Forelimb muscle (tissue), 1 donor: ENCODE data around the gene GSTM1. TPM values are rescaled to one million over a fixed set of nuclear protein-coding genes. Genes with fewer than 3 reads are reported as not detected.
"Not testable (repeated sequence)": the region's sequence is repeated elsewhere in the genome, so short reads cannot be mapped to it uniquely, and the experiment has no call there.

Experiments used
- DNase-seq: peaks from one replicate; pipeline ENCODE4 v3.0.0-alpha.2; 2013; ENCODE audit warnings: low read depth
- polyA plus RNA-seq: library from polyadenylated mRNA; unstranded; fragments of 120-200 nt; gene quantifications from one replicate; pipeline ENCODE4 v1.2.1, GENCODE V29; 2013; ENCODE audit not compliant: insufficient read length

GSTM1 gene
- polyA plus RNA-seq, 1 donor = 79.2 TPM

DNA sequence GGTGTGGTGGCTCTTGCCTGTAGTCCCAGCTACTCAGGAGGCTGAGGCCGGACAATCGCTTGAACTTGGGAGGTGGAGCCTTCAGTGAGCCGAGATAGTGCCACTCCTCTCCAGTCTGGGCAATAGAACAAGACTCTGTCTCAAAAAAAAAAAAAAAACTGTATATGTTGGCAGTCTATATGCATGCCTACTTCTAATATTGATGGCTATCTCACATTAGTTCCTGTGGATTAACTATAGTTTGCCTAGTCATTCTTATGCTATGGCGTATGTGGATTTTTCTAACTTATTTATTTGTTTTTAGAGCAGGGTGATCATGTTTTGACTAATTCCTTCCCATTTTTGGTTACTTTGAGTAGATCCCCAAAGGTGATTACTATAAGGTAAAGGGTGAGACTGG lies 9.4 kb downstream of the GSTM1 start:
- DNase-seq = no peak

DNA sequence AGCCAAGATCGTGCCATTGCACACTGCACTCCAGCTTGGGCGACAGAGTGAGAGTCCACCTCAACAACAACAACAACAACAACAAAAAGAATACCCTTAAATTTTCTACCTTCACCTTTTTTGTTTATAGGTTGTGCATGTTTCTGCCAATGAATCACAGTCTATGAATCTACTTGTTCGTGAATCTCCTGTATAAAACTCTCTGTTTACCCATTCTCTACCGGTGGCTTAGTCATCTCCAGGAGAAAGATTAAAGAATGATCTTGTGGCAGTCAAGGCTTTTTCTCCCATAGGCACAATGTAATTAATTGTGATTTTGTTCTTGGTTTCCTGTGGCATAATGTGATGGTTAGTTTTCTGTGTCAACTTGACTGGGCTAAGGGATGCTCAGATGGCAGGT lies 10.2 kb downstream of the GSTM1 start:
- DNase-seq = not testable (repeated sequence)

DNA sequence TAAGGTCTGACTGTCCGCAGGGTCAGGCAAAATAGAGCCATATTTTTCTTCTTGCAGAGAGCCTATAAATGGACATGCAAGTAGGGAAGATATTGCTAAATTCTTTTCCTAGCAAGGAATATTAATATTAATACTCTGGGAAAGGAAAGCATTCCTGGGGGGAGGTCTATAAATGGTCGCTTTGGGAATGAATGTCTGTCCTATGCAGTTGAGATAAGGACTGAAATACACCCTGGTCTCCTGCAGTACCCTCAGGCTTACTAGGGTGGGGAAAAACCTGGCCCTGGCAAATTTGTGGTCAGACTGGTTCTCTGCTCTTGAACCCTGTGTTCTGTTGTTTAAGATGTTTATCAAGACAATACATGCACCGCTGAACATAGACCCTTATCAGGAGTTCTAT lies 15.3 kb downstream of the GSTM1 start:
- DNase-seq = not testable (repeated sequence)

DNA sequence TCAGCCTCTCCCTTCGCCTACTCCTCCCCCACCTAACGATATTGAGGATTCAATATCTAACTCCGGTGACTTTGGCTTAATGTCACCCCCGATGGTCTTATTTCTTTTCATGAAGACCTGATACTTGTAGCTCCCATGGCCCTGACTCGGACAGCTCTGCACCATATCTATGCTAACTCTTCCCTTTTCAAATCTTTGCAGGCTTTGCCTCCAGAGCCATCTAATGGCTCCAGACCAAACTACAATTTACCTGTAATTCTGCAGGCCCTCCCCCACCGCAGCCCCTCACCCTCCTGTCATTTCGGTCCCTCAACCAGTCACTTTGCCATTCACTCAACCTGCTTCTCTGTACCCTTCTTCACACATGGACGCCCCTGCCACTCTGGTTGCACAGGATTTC lies 16.6 kb downstream of the GSTM1 start:
- DNase-seq = no peak

DNA sequence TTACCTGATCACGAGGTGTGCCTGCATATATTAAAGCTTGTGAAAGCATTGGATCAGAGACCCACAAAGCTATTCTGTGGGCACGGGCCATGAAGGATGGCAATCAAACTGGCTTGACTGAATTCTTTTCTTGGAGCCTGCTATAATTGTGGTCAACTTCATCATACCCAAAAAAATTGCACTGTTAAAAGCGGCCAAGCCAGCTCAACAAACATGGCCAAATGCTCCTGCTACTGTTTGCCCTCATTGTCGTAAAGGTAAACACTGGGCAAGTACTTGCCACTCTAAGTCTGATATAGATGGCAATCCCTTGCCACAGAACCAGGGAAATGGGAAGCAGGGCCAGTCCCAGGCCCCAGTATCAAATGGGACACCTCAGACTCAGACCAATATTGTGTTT lies 17.8 kb downstream of the GSTM1 start:
- no peak for DNase-seq

DNA sequence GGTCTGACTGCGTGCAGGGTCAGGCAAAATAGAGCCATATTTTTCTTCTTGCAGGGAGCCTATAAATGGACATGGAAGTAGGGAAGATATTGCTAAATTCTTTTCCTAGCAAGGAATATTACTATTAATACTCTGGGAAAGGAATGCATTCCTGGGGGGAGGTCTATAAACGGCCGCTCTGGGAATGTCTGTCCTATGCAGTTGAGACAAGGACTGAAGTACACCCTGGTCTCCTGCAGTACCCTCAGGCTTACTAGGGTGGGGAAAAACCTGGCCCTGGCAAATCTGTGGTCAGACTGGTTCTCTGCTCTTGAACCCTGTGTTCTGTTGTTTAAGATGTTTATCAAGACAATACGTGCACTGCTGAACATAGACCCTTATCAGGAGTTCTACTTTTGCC lies 21.3 kb downstream of the GSTM1 start:
- not testable (repeated sequence) for DNase-seq

DNA sequence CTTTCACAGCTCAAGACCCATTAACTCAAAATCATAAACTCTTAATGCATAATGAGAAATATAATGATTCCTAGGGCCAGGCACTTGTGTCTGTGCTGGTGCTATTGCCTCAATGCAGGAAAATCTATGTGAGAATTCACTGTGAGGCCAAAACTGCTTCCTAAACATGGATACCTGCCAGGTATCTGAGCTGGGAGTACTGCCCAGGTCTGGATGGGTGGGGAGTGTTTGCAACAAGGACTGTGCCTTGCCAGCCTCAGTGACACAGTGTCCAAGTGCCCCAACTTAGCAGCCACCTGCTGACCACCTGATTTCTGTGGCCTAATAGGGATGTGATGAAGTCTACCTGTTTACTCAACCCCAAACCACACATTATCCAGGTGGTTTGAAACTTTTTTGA lies 22.2 kb downstream of the GSTM1 start:
- DNase-seq = not testable (repeated sequence)

DNA sequence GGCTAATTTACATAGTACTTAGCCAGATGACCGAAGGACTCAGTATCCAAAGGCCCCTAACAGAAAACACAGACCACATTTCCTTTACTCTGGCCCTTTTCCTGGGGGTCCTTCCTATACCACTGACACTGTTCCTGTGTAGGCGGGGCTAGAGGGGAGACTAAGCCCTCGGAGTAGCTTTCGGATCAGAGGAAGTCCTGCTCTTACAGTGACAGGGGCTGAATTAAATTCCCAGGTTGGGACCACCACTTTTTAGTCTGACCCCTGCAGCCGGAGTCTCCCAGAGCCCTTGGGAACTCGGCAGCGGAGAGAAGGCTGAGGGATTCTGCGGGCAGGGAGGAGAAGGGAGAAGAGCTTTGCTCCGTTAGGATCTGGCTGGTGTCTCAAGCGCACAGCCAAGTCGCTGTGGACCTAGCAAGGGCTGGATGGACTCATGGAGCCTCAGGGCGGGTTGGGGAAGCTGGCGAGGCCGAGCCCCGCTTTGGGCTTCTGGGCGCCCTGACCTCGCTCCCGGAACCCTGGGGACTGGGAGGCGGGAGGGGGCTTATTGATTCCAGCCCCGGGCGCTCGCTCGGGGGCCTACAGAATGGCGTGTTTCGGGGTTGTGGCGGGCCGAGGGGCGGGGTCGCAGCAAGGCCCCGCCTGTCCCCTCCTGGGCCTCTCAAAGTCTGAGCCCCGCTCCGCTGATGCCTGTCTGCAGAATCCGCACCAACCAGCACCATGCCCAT lies 24.1 kb downstream of the GSTM1 start, which contains the start of gene GSTM5:
TSS of gene GSTM5 (plus strand) at position 659 of the 728 bp plus-strand sequence. CDS start at position 721, 62 bp downstream.
- DNase-seq = not testable (repeated sequence)

DNA sequence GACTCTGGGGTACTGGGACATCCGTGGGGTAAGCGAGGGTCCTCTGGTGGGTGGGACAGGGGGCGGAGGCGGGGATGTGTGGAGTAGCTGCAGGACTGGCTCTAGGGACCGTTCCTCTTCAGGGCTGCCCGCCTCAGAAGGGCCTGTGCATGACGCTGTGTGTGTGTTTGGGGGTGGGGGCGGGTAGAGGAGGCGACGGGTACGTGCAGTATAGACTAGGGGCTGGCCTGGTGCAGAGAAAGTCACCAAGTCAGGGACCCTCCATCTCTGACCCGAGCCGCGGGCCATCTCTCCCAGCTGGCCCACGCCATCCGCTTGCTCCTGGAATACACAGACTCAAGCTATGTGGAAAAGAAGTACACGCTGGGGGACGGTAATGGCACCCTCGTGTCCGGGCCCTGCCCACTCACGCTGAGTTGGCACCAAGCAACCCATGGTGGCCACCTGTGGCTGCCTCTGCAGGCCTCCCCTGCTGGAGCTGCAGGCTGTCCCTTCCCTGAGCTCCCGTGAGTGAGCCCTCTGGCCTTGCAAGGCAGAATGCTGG lies 24.8 kb downstream of the GSTM1 start:
- DNase-seq = no peak

DNA sequence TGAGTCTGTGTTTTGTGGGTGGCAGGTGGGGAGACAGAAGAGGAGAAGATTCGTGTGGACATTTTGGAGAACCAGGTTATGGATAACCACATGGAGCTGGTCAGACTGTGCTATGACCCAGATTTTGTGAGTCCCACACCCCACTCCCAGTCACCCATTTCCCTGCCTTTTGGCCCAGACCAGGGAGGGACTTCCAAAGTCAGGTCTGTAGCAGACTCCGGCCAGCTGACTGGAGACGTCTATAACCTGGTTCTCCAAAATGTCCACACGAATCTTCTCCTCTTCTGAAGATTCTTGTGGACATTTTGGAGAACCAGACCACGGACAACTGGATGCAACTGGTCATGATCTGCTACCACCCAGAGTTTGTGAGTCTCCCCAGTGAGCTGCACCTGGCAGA lies 26.0 kb downstream of the GSTM1 start:
- DNase-seq = no peak

DNA sequence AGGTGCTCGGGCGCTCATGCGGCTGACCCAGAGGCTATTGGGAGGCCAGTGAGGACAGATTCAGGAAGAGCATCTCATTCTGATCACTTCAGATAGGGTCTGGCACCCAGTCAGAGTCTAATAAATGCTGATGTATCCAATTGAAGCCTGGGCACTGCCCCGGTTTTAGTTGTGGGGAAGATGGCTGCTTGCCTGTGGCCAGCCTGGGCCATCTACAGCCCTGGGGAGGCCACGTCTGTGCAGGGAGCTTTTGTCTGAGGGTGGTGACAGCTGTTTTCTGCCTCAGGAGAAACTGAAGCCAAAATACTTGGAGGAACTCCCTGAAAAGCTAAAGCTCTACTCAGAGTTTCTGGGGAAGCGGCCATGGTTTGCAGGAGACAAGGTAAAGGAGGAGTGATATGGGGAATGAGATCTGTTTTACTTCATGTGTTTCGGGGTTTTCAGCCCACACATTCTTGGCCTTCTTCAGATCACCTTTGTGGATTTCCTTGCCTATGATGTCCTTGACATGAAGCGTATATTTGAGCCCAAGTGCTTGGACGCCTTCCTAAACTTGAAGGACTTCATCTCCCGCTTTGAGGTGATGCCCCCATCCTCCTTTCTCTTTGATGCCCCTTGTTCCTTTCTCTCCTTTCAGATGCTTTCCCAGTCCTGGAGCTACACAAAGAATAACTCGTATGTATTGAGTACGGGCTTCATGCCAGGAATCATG lies 27.2 kb downstream of the GSTM1 start:
- DNase-seq = no peak

DNA sequence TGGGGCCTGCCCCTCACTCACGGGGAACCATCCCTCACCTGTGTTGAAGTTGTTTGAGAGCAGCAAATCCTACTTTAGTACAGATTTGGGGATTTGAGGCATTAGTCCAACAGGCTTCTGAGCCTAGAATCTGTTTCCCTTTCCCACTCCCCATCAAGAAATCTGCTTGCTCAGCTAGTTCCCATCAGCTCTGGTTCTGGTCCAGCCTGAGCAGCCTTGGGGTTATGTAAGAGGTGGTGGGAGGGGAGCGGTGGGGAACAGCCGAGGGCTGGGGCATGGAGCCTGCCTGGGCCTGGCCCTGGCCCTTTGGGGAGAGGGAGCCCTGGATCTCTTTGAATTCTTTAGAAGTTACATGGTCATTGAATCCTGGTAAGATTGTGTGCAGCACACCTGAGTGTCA lies 28.5 kb downstream of the GSTM1 start:
- DNase-seq = no peak

DNA sequence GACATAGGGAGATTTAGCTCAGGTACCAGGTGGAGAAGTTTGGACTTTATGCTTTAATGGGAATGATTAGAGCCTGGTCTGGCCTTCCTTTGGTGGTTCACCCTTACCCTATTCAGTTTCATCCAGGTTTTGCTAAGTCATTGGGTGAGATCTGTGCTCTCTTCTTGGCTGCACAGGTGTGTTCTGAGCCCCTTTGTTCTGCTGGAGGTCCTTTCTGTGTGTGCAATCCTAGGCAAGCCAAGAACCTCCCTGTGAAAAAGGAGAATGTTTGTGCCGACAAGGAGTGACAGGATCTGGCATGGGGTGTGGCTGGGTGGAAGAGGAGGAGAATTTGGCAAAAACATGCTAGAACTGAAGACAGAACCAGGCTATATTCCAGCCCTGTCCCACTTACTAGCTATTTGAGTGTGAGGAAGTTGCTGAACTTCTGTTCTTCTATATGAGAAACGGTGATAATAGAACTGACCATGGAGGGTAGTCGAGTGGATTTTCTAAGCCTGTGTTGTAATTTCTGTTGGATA lies 29.0 kb downstream of the GSTM1 start:
- no peak for DNase-seq

DNA sequence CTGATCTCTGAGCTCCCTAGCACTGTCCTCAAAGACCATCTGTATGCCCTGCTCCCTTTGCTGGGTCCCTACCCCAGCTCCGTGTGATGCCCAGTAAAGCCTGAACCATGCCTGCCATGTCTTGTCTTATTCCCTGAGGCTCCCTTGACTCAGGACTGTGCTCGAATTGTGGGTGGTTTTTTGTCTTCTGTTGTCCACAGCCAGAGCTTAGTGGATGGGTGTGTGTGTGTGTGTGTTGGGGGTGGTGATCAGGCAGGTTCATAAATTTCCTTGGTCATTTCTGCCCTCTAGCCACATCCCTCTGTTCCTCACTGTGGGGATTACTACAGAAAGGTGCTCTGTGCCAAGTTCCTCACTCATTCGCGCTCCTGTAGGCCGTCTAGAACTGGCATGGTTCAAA lies 30.1 kb downstream of the GSTM1 start:
- no peak for DNase-seq

DNA sequence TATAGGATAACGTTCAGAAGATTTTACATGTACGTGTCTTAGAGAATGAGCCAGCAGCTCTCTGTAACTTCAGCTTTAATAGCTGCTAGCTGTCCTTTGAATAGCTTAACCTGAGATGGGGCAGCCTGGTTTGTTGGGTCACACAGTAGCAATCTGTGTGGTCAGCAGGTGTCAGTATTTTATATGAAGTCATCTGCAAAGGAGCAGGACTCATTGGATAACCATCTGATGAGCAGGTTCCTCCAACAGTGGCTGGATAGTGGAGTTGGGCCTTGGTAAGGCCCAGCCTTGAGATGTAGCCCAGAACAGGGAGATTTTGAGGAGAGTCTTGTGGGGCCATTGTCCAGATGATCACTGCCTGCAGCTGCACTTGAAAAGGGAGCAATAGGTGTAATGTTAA lies 30.9 kb downstream of the GSTM1 start:
- DNase-seq = no peak

DNA sequence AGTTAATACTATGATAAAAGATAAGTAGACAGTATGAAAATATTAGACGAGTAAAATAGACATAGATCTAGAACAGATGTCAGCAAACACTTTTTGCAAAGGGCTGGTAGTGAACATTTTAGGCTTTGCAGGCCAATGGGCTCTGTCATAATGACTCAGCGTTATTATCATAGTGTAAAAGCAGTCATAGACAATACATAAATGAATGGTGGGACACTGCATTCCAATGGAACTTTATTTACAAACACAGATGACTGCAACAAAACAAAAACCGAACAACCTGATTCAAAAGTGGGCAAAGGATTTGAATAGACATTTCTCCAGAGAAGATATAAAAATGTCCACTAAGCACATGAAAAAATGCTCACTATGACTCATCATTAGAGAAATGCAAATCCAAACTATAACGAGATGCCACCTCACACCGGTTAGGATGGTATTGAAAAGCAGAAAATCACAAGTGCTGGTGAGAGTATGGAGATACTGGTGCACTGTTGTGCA lies 31.8 kb downstream of the GSTM1 start:
- no peak for DNase-seq

DNA sequence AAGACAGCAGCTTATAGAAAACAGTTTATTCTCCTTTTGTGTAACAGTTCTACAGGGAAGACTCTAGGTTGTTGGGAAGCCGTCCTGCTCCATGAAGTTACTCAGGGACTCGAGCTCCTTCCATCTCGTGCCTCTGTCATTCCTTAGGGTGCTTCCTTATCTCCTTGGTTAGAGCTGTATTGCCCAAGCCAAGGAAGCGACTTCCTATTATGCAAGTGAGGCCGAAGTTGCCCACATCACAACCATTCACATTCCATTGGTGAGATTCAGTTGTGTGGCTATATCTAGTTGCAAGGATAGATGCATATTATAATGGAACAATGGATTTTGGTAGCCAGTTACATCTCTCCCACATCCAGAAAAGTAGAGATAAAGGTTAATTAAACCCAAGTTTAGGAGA lies 33.4 kb downstream of the GSTM1 start:
- DNase-seq = no peak

DNA sequence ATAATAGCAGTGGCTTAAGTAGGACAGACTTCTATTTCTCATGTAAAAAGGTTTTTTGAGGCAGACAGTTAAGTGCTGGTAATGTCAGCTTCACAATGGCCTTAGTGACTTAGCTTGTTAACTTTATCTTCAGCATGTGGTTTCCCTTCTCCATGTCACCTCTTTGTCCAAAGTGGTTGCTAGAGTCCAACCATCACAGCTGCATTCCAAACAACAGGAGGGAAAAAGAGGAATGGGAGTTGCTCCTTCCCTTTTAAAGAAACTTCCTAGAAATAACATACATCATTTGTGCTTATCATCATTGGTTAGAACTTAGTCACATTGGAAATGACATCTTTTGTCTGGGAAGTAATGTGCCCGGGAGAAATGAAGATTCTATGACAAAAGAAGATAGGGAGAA lies 34.4 kb downstream of the GSTM1 start:
- DNase-seq = no peak

DNA sequence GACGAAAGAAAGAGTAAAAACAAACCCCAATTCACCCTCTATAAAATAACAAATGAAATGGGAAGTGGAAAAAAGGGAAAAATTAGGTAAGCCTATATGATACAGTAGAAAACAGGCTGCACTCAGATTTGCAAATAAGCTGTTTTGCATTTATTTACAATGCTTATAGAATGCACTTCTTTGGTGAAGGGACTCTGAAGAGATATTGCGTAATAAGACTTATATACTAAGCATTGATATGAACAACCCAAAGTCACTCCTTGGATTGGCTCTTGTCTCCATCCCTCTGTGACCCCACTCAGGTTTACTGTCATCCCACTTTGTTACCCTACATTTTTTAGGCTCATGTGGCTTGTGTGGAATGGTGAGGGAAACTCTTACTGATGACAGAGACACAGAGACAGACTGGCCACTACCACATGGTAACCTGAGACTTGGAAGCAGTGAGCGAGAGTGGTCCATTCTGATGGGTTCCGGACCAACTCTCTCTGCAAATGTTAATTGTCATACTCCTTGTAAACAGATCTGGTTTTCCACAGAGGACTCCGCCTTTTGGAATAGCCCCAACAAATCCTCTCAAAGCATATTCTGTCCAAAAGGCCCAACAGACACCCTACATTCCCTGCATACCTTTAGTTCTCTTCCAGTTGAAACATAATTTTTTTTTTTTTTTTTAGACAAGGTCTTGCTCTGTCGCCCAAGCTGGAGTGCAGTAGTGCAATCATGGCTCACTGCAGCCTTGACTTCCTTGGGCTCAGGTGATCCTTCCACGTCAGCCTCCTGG lies 35.5 kb downstream of the GSTM1 start:
- no peak for DNase-seq

DNA sequence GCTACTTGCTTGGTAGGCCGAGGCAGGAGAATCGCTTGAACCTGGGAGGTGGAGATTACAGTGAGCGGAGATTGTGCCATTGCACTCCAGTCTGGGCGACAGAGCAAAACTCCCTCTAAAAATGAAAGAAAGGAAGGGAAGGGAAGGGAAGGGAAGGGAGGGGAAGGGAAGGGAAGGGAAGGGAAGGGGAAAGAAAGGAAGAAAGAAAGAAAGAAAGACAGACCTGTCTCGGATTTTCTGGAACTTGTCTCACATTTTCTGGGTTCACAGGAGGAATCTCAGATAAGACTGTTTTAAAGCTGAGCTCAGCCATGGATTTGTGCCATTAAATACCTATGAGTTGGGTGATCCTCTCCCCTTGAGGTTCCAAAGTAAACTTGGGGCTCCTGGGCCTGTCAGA lies 37.3 kb downstream of the GSTM1 start:
- DNase-seq = no peak

DNA sequence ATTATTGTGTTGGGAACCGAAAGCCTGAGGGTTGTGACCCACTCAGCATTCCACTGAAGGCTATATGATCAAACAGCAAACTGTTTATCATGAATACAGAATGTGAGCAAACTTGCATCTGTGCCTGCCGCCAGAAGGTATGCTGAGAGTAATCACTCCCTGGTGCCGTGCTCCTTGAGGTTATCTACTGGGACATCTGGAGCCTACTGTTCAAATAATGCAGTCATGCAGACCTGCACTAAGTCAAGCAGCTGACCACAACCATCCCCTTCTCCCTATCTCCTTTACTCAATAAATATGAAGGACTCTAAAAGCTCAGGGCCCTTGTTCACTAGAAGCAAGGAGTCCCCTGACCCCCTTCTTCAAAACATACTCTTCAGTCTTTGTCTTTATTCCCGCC lies 37.9 kb downstream of the GSTM1 start:
- DNase-seq = no peak

DNA sequence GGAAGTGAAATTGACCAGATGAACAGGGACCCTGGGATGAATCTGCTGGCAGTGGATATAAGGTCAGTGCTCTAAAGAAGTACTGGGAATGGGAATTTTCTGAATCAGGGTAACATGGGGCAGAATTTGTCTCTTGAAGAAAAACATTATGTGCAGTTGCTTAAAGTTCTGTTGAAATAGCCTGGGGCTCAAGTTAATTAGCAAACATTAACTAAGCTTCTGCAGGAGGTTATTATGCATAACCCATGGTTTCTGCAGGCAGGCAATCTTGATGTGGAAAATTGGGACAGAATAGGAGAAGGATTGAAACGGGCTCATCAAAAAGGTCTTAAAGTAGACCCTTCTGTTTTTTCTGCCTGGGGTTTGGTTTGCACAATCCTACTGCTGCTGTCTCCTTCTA lies 38.4 kb downstream of the GSTM1 start:
- no peak for DNase-seq
